Testis (tissue), 2 donors: ENCODE results near the gene HGD.

Source experiments
- CTCF ChIP-seq, 3 experiments: fragments of 450-650 bp in 2 of 3; fragments of 200-600 bp in 1 of 3; sonication (generic) in 1 of 3; IDR thresholded peaks; one replicate each; pipeline ENCODE4 v1.5.1; 2016 to 2019; ENCODE audit warnings: antibody characterized with exemption in 3 of 3, mild to moderate bottlenecking in 2 of 3, moderate library complexity in 1 of 3
- POLR2A ChIP-seq: fragments of 450-650 bp; IDR thresholded peaks from one replicate; pipeline ENCODE4 v1.6.1; 2017; ENCODE audit warnings: antibody characterized with exemption, mild to moderate bottlenecking, moderate library complexity

GRCh38 chr3:120650311-120650710 is 31.7 kb downstream of the HGD start:
- no peak for TF ChIP-seq POLR2A
- TF ChIP-seq CTCF (IDR thresholded peaks at IDR 0.05), result no peak
